Measurements from ENCODE around the gene SYMPK.

Gene SYMPK

GRCh38 chr19:45889210-45889885 is 26.4 kb upstream of the SYMPK start:
- no peak for DNase-seq
- H3K4me3 ChIP-seq (ENCODE audit: low read depth, low read length): no peak overlapping the region
- no peaks in the 10 kb centered on the region for H3K36me3 ChIP-seq (replicated peaks)
- TF ChIP-seq CTCF (IDR thresholded peaks at IDR 0.05; ENCODE audit: low read depth, low read length, missing control alignments): no peak
- no peaks in the 10 kb centered on the region for H3K27me3 ChIP-seq (replicated peaks)
- in situ Hi-C loops (cut with HindIII; ENCODE audit: low pct_ligation_motif_present, low sequenced_read_pairs): no loop called here
- no peak overlapping the region for H3K27ac ChIP-seq

- Histone ChIP-seq H3K27me3 (replicated peaks) (no peaks in the 10 kb centered on the region), H3K36me3 (replicated peaks) (no peaks in the 10 kb centered on the region), H3K27ac (peak overlapping the region; percentile 81), H3K4me3 (ENCODE audit: low read depth, low read length) (peak overlapping the region; percentile 69)
- no peak for DNase-seq
- no peak for TF ChIP-seq CTCF (IDR thresholded peaks at IDR 0.05; ENCODE audit: low read depth, low read length, missing control alignments)
- in situ Hi-C loops (cut with HindIII; ENCODE audit: low pct_ligation_motif_present, low sequenced_read_pairs): no loop called here
Observed at GRCh38 chr19:45887200-45887710, 24.3 kb upstream of the SYMPK start.

DNA sequence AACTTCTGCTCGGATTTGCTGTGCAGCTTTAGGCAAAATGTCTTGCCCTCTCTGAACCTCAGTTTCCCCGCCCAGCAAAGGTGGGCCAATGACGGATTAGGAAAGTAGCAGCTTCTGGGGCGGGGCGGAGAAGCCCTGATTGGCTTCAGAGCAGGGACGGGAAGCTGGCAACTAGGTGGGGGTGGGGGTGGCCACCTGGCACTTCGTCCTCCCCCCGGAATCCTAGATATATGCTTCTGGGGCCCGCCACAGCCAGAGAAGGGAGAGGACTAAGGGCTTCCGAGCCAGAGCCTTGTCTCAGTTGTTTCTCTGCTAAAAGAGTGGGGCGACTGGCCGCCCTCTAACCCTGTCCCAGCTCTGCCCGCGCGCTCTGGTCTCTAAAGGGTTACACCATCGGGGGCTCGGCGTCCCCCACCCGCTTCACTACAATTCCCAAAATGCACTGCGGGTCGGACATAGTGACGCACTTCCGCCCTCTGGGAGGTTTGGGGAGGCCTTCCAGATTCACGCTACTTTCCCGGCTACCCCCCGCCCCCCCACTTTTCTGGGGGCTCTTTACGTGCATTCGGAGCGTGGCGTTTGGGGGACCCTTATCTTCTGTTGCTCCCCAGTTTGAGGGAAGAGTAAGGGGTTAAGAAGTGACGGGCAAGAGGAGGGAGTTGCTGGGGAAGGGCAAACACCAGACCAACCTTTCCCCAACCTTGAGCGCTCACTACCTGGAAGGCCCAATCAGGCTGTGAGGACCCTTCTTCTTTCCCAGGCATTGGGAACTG is 23.7 kb upstream of the SYMPK start:
- Histone ChIP-seq H3K27ac (peak overlapping the region; percentile 81), H3K36me3 (replicated peaks) (no peaks in the 10 kb centered on the region), H3K27me3 (replicated peaks) (no peaks in the 10 kb centered on the region), H3K4me3 (ENCODE audit: low read depth, low read length) (peak overlapping the region; percentile 69)
- no peak for TF ChIP-seq CTCF (IDR thresholded peaks at IDR 0.05; ENCODE audit: low read depth, low read length, missing control alignments)
- peak; percentile 93 for DNase-seq
- in situ Hi-C loops (cut with HindIII; ENCODE audit: low pct_ligation_motif_present, low sequenced_read_pairs): no loop called here

DNA sequence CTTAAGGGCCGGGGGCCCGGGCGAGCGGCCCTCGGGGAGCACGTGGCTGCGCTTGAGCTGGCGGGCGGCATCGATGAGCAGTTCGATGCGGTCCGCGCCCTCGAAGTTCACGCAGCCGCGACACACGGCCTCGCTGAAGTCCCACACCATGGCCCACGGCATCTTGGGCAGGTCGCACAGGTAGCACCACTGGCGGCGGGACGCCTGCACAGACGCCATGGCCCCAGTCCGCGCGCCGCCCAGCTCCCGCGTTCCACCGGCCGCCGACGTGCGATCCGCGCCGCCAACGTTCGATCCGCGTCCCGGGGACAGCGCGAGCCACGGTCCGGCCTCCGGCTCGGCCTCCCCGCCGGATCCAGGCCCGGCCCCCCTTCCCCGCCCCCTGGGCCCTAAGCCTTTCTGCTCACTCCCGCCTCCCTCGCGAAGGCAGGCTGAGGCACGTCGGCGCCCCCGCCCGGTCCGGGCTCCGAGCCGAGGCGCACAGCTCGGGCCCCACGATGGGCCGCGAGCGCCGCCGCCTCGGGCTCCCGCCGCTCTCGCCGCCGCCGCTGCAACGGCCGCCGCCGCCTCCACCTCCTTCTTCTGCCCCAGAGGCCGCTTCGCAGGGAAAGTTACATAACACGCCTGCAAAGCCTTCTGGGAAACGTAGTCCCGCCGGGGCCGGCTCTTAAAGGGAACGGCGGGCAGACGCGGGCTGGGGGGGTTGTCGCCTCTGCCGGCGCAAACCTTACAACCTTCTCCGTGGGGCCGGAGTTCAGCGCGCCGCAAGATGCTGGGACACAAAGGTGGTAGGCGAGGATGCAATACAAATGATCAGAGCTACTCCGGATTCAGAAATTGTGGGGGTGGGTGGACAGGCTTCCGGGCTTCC is 22.8 kb upstream of the SYMPK start, which contains the start of gene IRF2BP1:
Gene IRF2BP1 (minus strand): TSS at position 586 of the 871 bp plus-strand sequence. CDS start 367 bp downstream, at position 219.
- in situ Hi-C loops (cut with HindIII; ENCODE audit: low pct_ligation_motif_present, low sequenced_read_pairs): no loop called here
- no peak for TF ChIP-seq CTCF (IDR thresholded peaks at IDR 0.05; ENCODE audit: low read depth, low read length, missing control alignments)
- no peaks in the 10 kb centered on the region for H3K36me3 ChIP-seq (replicated peaks)
- peak within 1 kb of the TSS; percentile 69 for H3K4me3 ChIP-seq (ENCODE audit: low read depth, low read length)
- H3K27ac ChIP-seq: peak within 1 kb of the TSS; percentile 81
- peak; percentile 88 for DNase-seq
- no peaks in the 10 kb centered on the region for H3K27me3 ChIP-seq (replicated peaks)

- in situ Hi-C loops (cut with HindIII; ENCODE audit: low pct_ligation_motif_present, low sequenced_read_pairs): no loop called here
- DNase-seq: no peak
- Histone ChIP-seq H3K27ac (peak overlapping the region; percentile 81), H3K4me3 (ENCODE audit: low read depth, low read length) (peak overlapping the region; percentile 69), H3K27me3 (replicated peaks) (no peaks in the 10 kb centered on the region), H3K36me3 (replicated peaks) (no peaks in the 10 kb centered on the region)
- TF ChIP-seq CTCF (IDR thresholded peaks at IDR 0.05; ENCODE audit: low read depth, low read length, missing control alignments): no peak
Observed at GRCh38 chr19:45884682-45885555, 22.0 kb upstream of the SYMPK start.
